ENCODE data around the gene SCUBE1. TPM values are rescaled to one million over a fixed set of nuclear protein-coding genes. Genes with fewer than 3 reads are reported as not detected.

The SCUBE1 gene
- total and polyA plus RNA-seq, 2 of the 8 experiments (the other 6 are each of a cell fraction or from before 2014, with no cell fraction given): 2.3 to 4.9 TPM

- Histone ChIP-seq H3K27me3 (replicated peaks in 1 of 4; ENCODE audit: control insufficient read depth in 3 of 4, extremely low read depth in 1 of 4, insufficient read depth in 3 of 4, low read length in 3 of 4) (no peaks in the 10 kb centered on the region), H3K4me2 (ENCODE audit: insufficient read depth in 1 of 2, low read depth in 2 of 2, low read length in 2 of 2) (no peak overlapping the region), H2BK12ac (ENCODE audit: low read depth, low read length) (no peak overlapping the region), H4K5ac (ENCODE audit: insufficient read length, low read depth, low read length) (no peak overlapping the region), H3K18ac (ENCODE audit: extremely low read depth, low read length) (no peak overlapping the region), H2BK5ac (ENCODE audit: low read depth, low read length) (no peak overlapping the region), H2BK120ac (replicated peaks; ENCODE audit: low read depth, low read length) (no peak overlapping the region), H3K27ac (ENCODE audit: low read depth, low read length) (no peak overlapping the region), H2BK20ac (ENCODE audit: low read length) (no peak overlapping the region), H2AK5ac (ENCODE audit: low read depth, low read length) (no peak overlapping the region), H3K9ac (replicated peaks in 1 of 4; ENCODE audit: extremely low read depth in 1 of 4, low read depth in 3 of 4, low read length in 3 of 4) (no peak overlapping the region), H3K79me1 (ENCODE audit: low read depth, low read length) (no peaks in the 10 kb centered on the region), H3K23ac (ENCODE audit: insufficient read length) (no peak overlapping the region), H3K79me2 (ENCODE audit: control insufficient read depth in 1 of 2, insufficient read depth in 2 of 2, low read length in 2 of 2) (no peaks in the 10 kb centered on the region), H2BK15ac (ENCODE audit: low read length) (0 out of 2 replicates have a peak overlapping the region, but pooled peaks have one; percentile 16), H3K9me3 (ENCODE audit: insufficient read depth in 2 of 2, low read depth in 1 of 2, low read length in 1 of 2) (no peaks in the 10 kb centered on the region), H3K36me3 (ENCODE audit: control insufficient read depth in 2 of 4, insufficient read depth in 4 of 4, low read length in 3 of 4) (no peaks in the 10 kb centered on the region), H3K4ac (replicated peaks; ENCODE audit: insufficient read length, low read depth, low read length) (no peak overlapping the region), H3K56ac (replicated peaks; ENCODE audit: insufficient read length, low read depth, low read length) (no peak overlapping the region), H2AFZ (ENCODE audit: low read length) (no peak overlapping the region), H4K8ac (ENCODE audit: extremely low read depth, insufficient read depth, low read length) (peak overlapping the region; percentile 51), H3K4me1 (replicated peaks in 1 of 4; ENCODE audit: control insufficient read depth in 3 of 4, insufficient read depth in 4 of 4, low read length in 3 of 4) (peaks cover 0 to 19% (median 9%) of the 10 kb centered on the region in 4 experiments; a peak in 5 of 7 replicates), H3K14ac (ENCODE audit: insufficient read length) (no peak overlapping the region), H4K20me1 (replicated peaks in 1 of 2; ENCODE audit: control insufficient read depth in 1 of 2, insufficient read depth in 2 of 2, low read length in 2 of 2) (peaks cover 0 to 2% of the 10 kb centered on the region in 2 experiments), H3K4me3 (ENCODE audit: extremely low read depth in 1 of 4, insufficient read depth in 2 of 4, low read depth in 3 of 4, low read length in 4 of 4) (no peak overlapping the region), H3K23me2 (ENCODE audit: low read depth, low read length) (no peaks in the 10 kb centered on the region), H4K91ac (replicated peaks; ENCODE audit: insufficient read length, low read length) (no peak overlapping the region)
- ChIA-PET POLR2A (ENCODE audit: partially characterized antibody) (interaction anchor here (1.2 to 1.5 kb wide), 2 partner anchors 10 to 32 kb away, joined by 3 to 4 read pairs; no protein-coding TSS in a partner anchor), CTCF (ENCODE audit: partially characterized antibody) (interaction anchor here (1.0 to 16.7 kb wide), 4 partner anchors 8 to 174 kb away, joined by 3 to 186 read pairs (median 5); partner anchors contain the start of gene TTLL12)
- DNase-seq (ENCODE audit: low read depth in 1 of 2, low spot score in 2 of 2) (no peak), FAIRE-seq (no peak)
- 92% methylated on average over 9 of the region's 23 CpGs; no CpG with 5 or more reads in 1 of the 2 experiments for WGBS, 2 experiments (ENCODE audit: extremely low coverage in 1 of 2, insufficient coverage in 1 of 2, insufficient read length in 1 of 2, insufficient replicate concordance in 2 of 2, low coverage in 1 of 2, low lambda C conversion rate in 2 of 2, missing lambda C conversion rate in 1 of 2)
- TF ChIP-seq CEBPB (IDR thresholded peaks at IDR 0.05; ENCODE audit: low read depth, low read length): no peak
- no peak for TF ChIP-seq ATF2 (IDR thresholded peaks at IDR 0.05; ENCODE audit: low read length)
- TF ChIP-seq CTCF (IDR thresholded peaks at IDR 0.05; ENCODE audit: control extremely low read depth in 1 of 3, insufficient read depth in 1 of 3, low read depth in 1 of 3, low read length in 3 of 3): no peak
- TF ChIP-seq NRF1 (IDR thresholded peaks at IDR 0.05; ENCODE audit: low read depth, low read length): no peak
- no peak for TF ChIP-seq SIN3A (conservative IDR thresholded peaks at IDR 0.05 in 1 of 2, IDR thresholded peaks at IDR 0.05 in 1 of 2; ENCODE audit: low read depth in 1 of 2, low read length in 2 of 2)
- no peak for TF ChIP-seq TAF7 (optimal IDR thresholded peaks at IDR 0.05; ENCODE audit: borderline replicate concordance, low read depth, low read length)
- no peak for TF ChIP-seq EGR1 (IDR thresholded peaks at IDR 0.05; ENCODE audit: borderline replicate concordance, low read depth, low read length)
- no peak for TF ChIP-seq BCL11A (IDR thresholded peaks at IDR 0.05; ENCODE audit: low read depth in 2 of 2, low read length in 2 of 2)
Observed at GRCh38 chr22:43212434-43212952, 130.7 kb downstream of the SCUBE1 start.
